GM12878 (cell line): Measurements from ENCODE around the gene SCNM1. TPM values are rescaled to one million over a fixed set of nuclear protein-coding genes. Genes with fewer than 3 reads are reported as not detected.
A peak's percentile ranks its signal among the peaks of the same experiment; 100 is the strongest.

Source experiments
- BACH1 ChIP-seq: fragments of 450-650 bp; IDR thresholded peaks from 2 replicates; pipeline ENCODE4 v1.6.1; 2017; ENCODE audit warnings: mild to moderate bottlenecking, borderline replicate concordance
- BHLHE40 ChIP-seq, 2 experiments: fragments of 450-650 bp in 1 of 2; IDR thresholded peaks; 2 replicates each; pipeline ENCODE4 v1.6.1; 2011 to 2017; ENCODE audit warnings: low read depth in 2 of 2, borderline replicate concordance in 1 of 2, improper control_type of control experiment in 1 of 2, low read length in 1 of 2, mild to moderate bottlenecking in 1 of 2
- CEBPB ChIP-seq, 2 experiments: fragments of 150-350 bp in 1 of 2; IDR thresholded peaks; 2 replicates each; pipeline ENCODE4 v1.6.1; 2012 to 2014; ENCODE audit warnings: low read depth in 2 of 2, low read length in 2 of 2, borderline replicate concordance in 1 of 2, inconsistent platforms in 1 of 2
- E2F4 ChIP-seq: IDR thresholded peaks from 2 replicates; pipeline ENCODE4 v1.6.1; 2012; ENCODE audit warnings: low read depth, low read length, improper control_type of control experiment
- E2F8 ChIP-seq: fragments of 450-650 bp; IDR thresholded peaks from 2 replicates; pipeline ENCODE4 v1.6.1; 2018; ENCODE audit warnings: mild to moderate bottlenecking, low read depth, moderate library complexity; ENCODE audit not compliant: partially characterized antibody
- EED ChIP-seq: sonication (generic); IDR thresholded peaks from 2 replicates; pipeline ENCODE4 v1.6.1; 2016; ENCODE audit warnings: antibody characterized with exemption, low read depth
- EP300 ChIP-seq, 2 experiments: fragments of 150-350 bp in 1 of 2; IDR thresholded peaks; 2 replicates each; pipeline ENCODE4 v1.6.1; 2011 to 2012; ENCODE audit warnings: low read depth in 2 of 2, low read length in 2 of 2, borderline replicate concordance in 1 of 2, improper control_type of control experiment in 1 of 2, inconsistent platforms in 1 of 2; ENCODE audit not compliant: control insufficient read depth in 1 of 2
- IKZF1 ChIP-seq: fragments of 450-650 bp; conservative IDR thresholded peaks from 2 replicates; pipeline ENCODE4 v1.6.1; 2017; ENCODE audit warnings: antibody characterized with exemption, mild to moderate bottlenecking
- JUND ChIP-seq: IDR thresholded peaks from 2 replicates; pipeline ENCODE4 v1.6.1; 2012; ENCODE audit warnings: low read depth, mild to moderate bottlenecking, low read length, improper control_type of control experiment, moderate library complexity
- LARP7 ChIP-seq: fragments of 450-650 bp; IDR thresholded peaks from 2 replicates; pipeline ENCODE4 v1.6.1; 2017; ENCODE audit warnings: mild to moderate bottlenecking
- MTA3 ChIP-seq: IDR thresholded peaks from 2 replicates; pipeline ENCODE4 v1.6.1; 2012; ENCODE audit warnings: low read length, inconsistent platforms, borderline replicate concordance
- NFIC ChIP-seq: IDR thresholded peaks from 2 replicates; pipeline ENCODE4 v1.6.1; 2012; ENCODE audit warnings: low read depth, mild to moderate bottlenecking, inconsistent platforms, low read length, moderate library complexity
- NFXL1 ChIP-seq: fragments of 450-650 bp; IDR thresholded peaks from 2 replicates; pipeline ENCODE4 v1.6.1; 2017; ENCODE audit warnings: antibody characterized with exemption, mild to moderate bottlenecking, borderline replicate concordance
- NFYA ChIP-seq: IDR thresholded peaks from 2 replicates; pipeline ENCODE4 v1.6.1; 2011; ENCODE audit warnings: low read depth, mild to moderate bottlenecking, low read length, improper control_type of control experiment, borderline replicate concordance
- NFYB ChIP-seq: IDR thresholded peaks from 2 replicates; pipeline ENCODE4 v1.6.1; 2011; ENCODE audit warnings: low read depth, mild to moderate bottlenecking, low read length, improper control_type of control experiment, moderate library complexity; ENCODE audit not compliant: insufficient read depth
- POU2F2 ChIP-seq: IDR thresholded peaks from 3 replicates; pipeline ENCODE4 v1.6.1; 2011; ENCODE audit warnings: low read depth, mild to moderate bottlenecking, low read length, borderline replicate concordance
- RB1 ChIP-seq: fragments of 450-650 bp; formaldehyde crosslinking; IDR thresholded peaks from 2 replicates; pipeline ENCODE4 v1.6.1; 2017; ENCODE audit warnings: mild to moderate bottlenecking, borderline replicate concordance
- RBBP5 ChIP-seq: fragments of 200-600 bp; sonication (generic); conservative IDR thresholded peaks from 2 replicates; pipeline ENCODE4 v1.6.1; 2016
- SPI1 ChIP-seq: IDR thresholded peaks from 2 replicates; pipeline ENCODE4 v1.6.1; 2011; ENCODE audit warnings: low read depth, mild to moderate bottlenecking, low read length, moderate library complexity, borderline replicate concordance; ENCODE audit not compliant: insufficient read depth
- SUPT20H ChIP-seq: IDR thresholded peaks from 2 replicates; pipeline ENCODE4 v1.6.1; 2011; ENCODE audit warnings: low read depth, mild to moderate bottlenecking, low read length, moderate library complexity, borderline replicate concordance; ENCODE audit not compliant: control insufficient read depth
- TBL1XR1 ChIP-seq: IDR thresholded peaks from 2 replicates; pipeline ENCODE4 v1.6.1; 2012; ENCODE audit warnings: low read depth, low read length, improper control_type of control experiment
- YBX1 ChIP-seq: fragments of 450-650 bp; IDR thresholded peaks from 2 replicates; pipeline ENCODE4 v1.6.1; 2016; ENCODE audit warnings: antibody characterized with exemption
- ZBED1 ChIP-seq: IDR thresholded peaks from 2 replicates; pipeline ENCODE4 v1.6.1; 2016; ENCODE audit warnings: borderline replicate concordance
- ZNF274 ChIP-seq: IDR thresholded peaks from one replicate; pipeline ENCODE4 v1.8.0; 2011; ENCODE audit not compliant: insufficient read length, insufficient read depth
- polyA plus RNA-seq, 11 experiments: library from polyadenylated mRNA; depleted of rRNA in 4 of 11; unstranded in 6 of 11; stranded (reverse) in 5 of 11; fragments of >200 nt; fragmentation: Nextera tagmentation in 4 of 11; fragmentation: Illumina TruSeq in 1 of 11; extraction: Ambion mirVana in 4 of 11; extraction: Trizol in 1 of 11; gene quantifications; 1 replicate in 1 of 11; 2 replicates in 10 of 11; pipeline versions ENCODE4 v1.2.1 to v1.2.3, GENCODE V29; 2011 to 2016; ENCODE audit warnings: inconsistent platforms in 2 of 11, missing spikeins in 2 of 11, low read depth in 1 of 11
- total RNA-seq, 4 experiments: library from RNA; depleted of rRNA in 3 of 4; stranded (reverse); fragments of >200 nt in 3 of 4; fragmentation: Illumina TruSeq in 1 of 4; extraction: Trizol in 1 of 4; gene quantifications; 2 replicates each; pipeline versions ENCODE4 v1.2.1 to v1.2.3, GENCODE V29; 2013 to 2021

Gene SCNM1
- total and polyA plus RNA-seq, 10 of the 15 experiments (the other 5 are each of a cell fraction or from before 2014, with no cell fraction given) = 25.8 to 207 (median 76.9) TPM

- TF ChIP-seq E2F8 (peak; percentile 59), NFYB (no peak), NFYA (no peak), POU2F2 (peak; percentile 71; the same call in 2 of the 3 replicates), TBL1XR1 (peak; percentile 44; the same call in 1 of the 2 replicates), LARP7 (0 out of 2 replicates have a peak, but pooled peaks have one; percentile 16), CEBPB (IDR thresholded peaks at IDR 0.05; ENCODE audit: borderline replicate concordance in 1 of 2, low read depth in 2 of 2, low read length in 2 of 2) (peak in 1 of 2 experiments; percentile 24; a peak in 1 of 4 replicates), JUND (no peak), SPI1 (peak; percentile 37; the same call in 1 of the 2 replicates), NFXL1 (no peak), MTA3 (no peak; the same call in 1 of the 2 replicates), BACH1 (peak; percentile 36; the same call in 1 of the 2 replicates), NFIC (no peak), ZBED1 (no peak), RBBP5 (no peak), BHLHE40 (IDR thresholded peaks at IDR 0.05; ENCODE audit: borderline replicate concordance in 1 of 2, low read depth in 2 of 2, low read length in 1 of 2) (peak; percentile 49 to 71; a peak in 2 of 4 replicates), SUPT20H (no peak), YBX1 (no peak), EP300 (IDR thresholded peaks at IDR 0.05; ENCODE audit: borderline replicate concordance in 1 of 2, control insufficient read depth in 1 of 2, low read depth in 2 of 2, low read length in 2 of 2) (no peak; a peak in 1 of 4 replicates), EED (peak; percentile 20; the same call in 1 of the 2 replicates), IKZF1 (peak; percentile 77), E2F4 (no peak), RB1 (peak; percentile 81; the same call in 1 of the 2 replicates), ZNF274 (no peak)
These were observed 23.9 kb downstream of the SCNM1 start, which contains the start of gene VPS72 (continued) for GRCh38 chr1:151189637-151190445.
